HEK293 (cell line): ENCODE measurements around the gene R3HDML.

Experiments used
- BCL11A ChIP-seq: fragments of 450-650 bp; formaldehyde crosslinking; IDR thresholded peaks from 2 replicates; pipeline ENCODE4 v1.5.1; 2016; ENCODE audit warnings: low read depth, missing biosample characterization, missing genetic modification characterization
- IKZF3 ChIP-seq: fragments of 450-650 bp; IDR thresholded peaks from 2 replicates; pipeline ENCODE4 v1.5.0; 2018; ENCODE audit warnings: missing biosample characterization, mild to moderate bottlenecking, missing genetic modification characterization, moderate library complexity
- KLF16 ChIP-seq: fragments of 450-650 bp; formaldehyde crosslinking; IDR thresholded peaks from 2 replicates; pipeline ENCODE4 v1.5.1; 2017; ENCODE audit warnings: missing biosample characterization, missing genetic modification characterization
- KLF7 ChIP-seq: fragments of 450-650 bp; formaldehyde crosslinking; IDR thresholded peaks from 2 replicates; pipeline ENCODE4 v1.5.1; 2016; ENCODE audit warnings: missing biosample characterization, missing genetic modification characterization, borderline replicate concordance
- MZF1 ChIP-seq: fragments of 450-650 bp; formaldehyde crosslinking; IDR thresholded peaks from 2 replicates; pipeline ENCODE4 v1.5.1; 2017; ENCODE audit warnings: missing biosample characterization, missing genetic modification characterization, borderline replicate concordance
- PRDM4 ChIP-seq: fragments of 450-650 bp; formaldehyde crosslinking; IDR thresholded peaks from 2 replicates; pipeline ENCODE4 v1.5.1; 2017; ENCODE audit warnings: missing biosample characterization, missing genetic modification characterization
- REPIN1 ChIP-seq: fragments of 450-650 bp; formaldehyde crosslinking; IDR thresholded peaks from 2 replicates; pipeline ENCODE4 v1.5.1; 2017; ENCODE audit warnings: missing biosample characterization, missing genetic modification characterization, low read depth
- WT1 ChIP-seq: fragments of 450-650 bp; formaldehyde crosslinking; IDR thresholded peaks from 2 replicates; pipeline ENCODE4 v1.5.1; 2016; ENCODE audit warnings: missing biosample characterization, missing genetic modification characterization
- ZBTB17 ChIP-seq: fragments of 450-650 bp; formaldehyde crosslinking; IDR thresholded peaks from 2 replicates; pipeline ENCODE4 v1.5.1; 2016; ENCODE audit warnings: missing biosample characterization, missing genetic modification characterization
- ZBTB26 ChIP-seq: fragments of 450-650 bp; formaldehyde crosslinking; optimal IDR thresholded peaks from 2 replicates; pipeline ENCODE3; 2016; ENCODE audit warnings: missing biosample characterization, mild to moderate bottlenecking, missing genetic modification characterization
- ZBTB8A ChIP-seq: fragments of 450-650 bp; formaldehyde crosslinking; IDR thresholded peaks from 2 replicates; pipeline ENCODE4 v1.5.1; 2016; ENCODE audit warnings: missing biosample characterization, missing genetic modification characterization
- ZNF146 ChIP-seq: fragments of 450-650 bp; formaldehyde crosslinking; IDR thresholded peaks from 2 replicates; pipeline ENCODE4 v1.5.1; 2016; ENCODE audit warnings: missing biosample characterization, missing genetic modification characterization
- ZNF16 ChIP-seq: fragments of 450-650 bp; formaldehyde crosslinking; IDR thresholded peaks from 2 replicates; pipeline ENCODE4 v1.5.1; 2016; ENCODE audit warnings: low read depth, missing biosample characterization, missing genetic modification characterization
- ZNF169 ChIP-seq: fragments of 450-650 bp; formaldehyde crosslinking; IDR thresholded peaks from 2 replicates; pipeline ENCODE4 v1.5.1; 2016; ENCODE audit warnings: missing biosample characterization, missing genetic modification characterization
- ZNF214 ChIP-seq: fragments of 450-650 bp; formaldehyde crosslinking; IDR thresholded peaks from 2 replicates; pipeline ENCODE4 v1.5.1; 2017; ENCODE audit warnings: missing biosample characterization, mild to moderate bottlenecking, missing genetic modification characterization, borderline replicate concordance
- ZNF26 ChIP-seq: fragments of 450-650 bp; formaldehyde crosslinking; IDR thresholded peaks from 2 replicates; pipeline ENCODE4 v1.5.1; 2016; ENCODE audit warnings: missing biosample characterization, missing genetic modification characterization
- ZNF341 ChIP-seq: fragments of 450-650 bp; formaldehyde crosslinking; IDR thresholded peaks from 2 replicates; pipeline ENCODE4; 2016; ENCODE audit warnings: low read depth, missing biosample characterization, missing genetic modification characterization
- ZNF391 ChIP-seq: fragments of 450-650 bp; formaldehyde crosslinking; IDR thresholded peaks from 2 replicates; pipeline ENCODE4 v1.5.1; 2016; ENCODE audit warnings: low read depth, missing biosample characterization, missing genetic modification characterization, borderline replicate concordance
- ZNF394 ChIP-seq: fragments of 450-650 bp; formaldehyde crosslinking; IDR thresholded peaks from 2 replicates; pipeline ENCODE4 v1.5.1; 2016; ENCODE audit warnings: missing biosample characterization, missing genetic modification characterization, mild to moderate bottlenecking, moderate library complexity, borderline replicate concordance
- ZNF398 ChIP-seq: fragments of 450-650 bp; formaldehyde crosslinking; IDR thresholded peaks from 2 replicates; pipeline ENCODE4 v1.5.1; 2017; ENCODE audit warnings: missing biosample characterization, missing genetic modification characterization
- ZNF514 ChIP-seq: fragments of 450-650 bp; formaldehyde crosslinking; IDR thresholded peaks from 2 replicates; pipeline ENCODE4 v1.5.1; 2016; ENCODE audit warnings: missing biosample characterization, missing genetic modification characterization
- ZNF555 ChIP-seq: fragments of 450-650 bp; formaldehyde crosslinking; conservative IDR thresholded peaks from 2 replicates; pipeline ENCODE4 v1.5.1; 2017; ENCODE audit warnings: missing biosample characterization, mild to moderate bottlenecking, missing genetic modification characterization, inconsistent platforms
- ZNF558 ChIP-seq: fragments of 450-650 bp; formaldehyde crosslinking; IDR thresholded peaks from 2 replicates; pipeline ENCODE4 v1.5.1; 2016; ENCODE audit warnings: missing biosample characterization, missing genetic modification characterization
- ZNF621 ChIP-seq: fragments of 450-650 bp; formaldehyde crosslinking; IDR thresholded peaks from 2 replicates; pipeline ENCODE4 v1.5.1; 2017; ENCODE audit warnings: missing biosample characterization, missing genetic modification characterization
- ZNF654 ChIP-seq: fragments of 450-650 bp; formaldehyde crosslinking; IDR thresholded peaks from 2 replicates; pipeline ENCODE4 v1.5.1; 2016; ENCODE audit warnings: low read depth, missing biosample characterization, missing genetic modification characterization
- ZNF664 ChIP-seq: fragments of 450-650 bp; formaldehyde crosslinking; IDR thresholded peaks from 2 replicates; pipeline ENCODE4 v1.5.1; 2016; ENCODE audit warnings: missing biosample characterization, missing genetic modification characterization
- ZNF701 ChIP-seq: fragments of 450-650 bp; formaldehyde crosslinking; IDR thresholded peaks from 2 replicates; pipeline ENCODE4 v1.5.1; 2016; ENCODE audit warnings: missing biosample characterization, missing genetic modification characterization
- ZNF704 ChIP-seq: fragments of 450-650 bp; formaldehyde crosslinking; IDR thresholded peaks from 2 replicates; pipeline ENCODE4 v1.5.1; 2016; ENCODE audit warnings: missing biosample characterization, missing genetic modification characterization
- ZNF76 ChIP-seq: fragments of 450-650 bp; formaldehyde crosslinking; IDR thresholded peaks from 2 replicates; pipeline ENCODE4; 2016; ENCODE audit warnings: low read depth, missing biosample characterization, missing genetic modification characterization, borderline replicate concordance
- ZSCAN4 ChIP-seq: fragments of 450-650 bp; formaldehyde crosslinking; IDR thresholded peaks from 2 replicates; pipeline ENCODE4 v1.5.1; 2017; ENCODE audit warnings: missing biosample characterization, missing genetic modification characterization

Gene R3HDML

GRCh38 chr20:44384423-44385027, 47.7 kb downstream of the R3HDML start (continued):
- TF ChIP-seq ZNF514 (tag by site-specific recombination) (no peak), ZNF558 (tag by site-specific recombination) (no peak), ZNF398 (tag by site-specific recombination) (no peak), ZNF146 (tag by site-specific recombination) (no peak), ZNF16 (tag by site-specific recombination) (no peak), ZBTB8A (tag by site-specific recombination) (no peak), ZNF214 (tag by site-specific recombination) (no peak), WT1 (tag by site-specific recombination) (no peak), ZNF76 (tag by site-specific recombination) (no peak), IKZF3 (tag by site-specific recombination) (no peak), ZSCAN4 (tag by site-specific recombination) (no peak), MZF1 (tag by site-specific recombination) (no peak), ZNF664 (tag by site-specific recombination) (peak; percentile 89; the same call in 1 of the 2 replicates), ZNF391 (0 out of 2 replicates have a peak, but pooled peaks have one; percentile 26), ZBTB26 (tag by site-specific recombination) (no peak), ZNF26 (no peak), KLF16 (tag by site-specific recombination) (no peak), ZNF394 (tag by site-specific recombination) (0 out of 2 replicates have a peak, but pooled peaks have one; percentile 11), BCL11A (tag by site-specific recombination) (no peak), PRDM4 (tag by site-specific recombination) (no peak), ZNF704 (tag by site-specific recombination) (no peak), ZNF555 (tag by site-specific recombination) (no peak), ZNF654 (tag by site-specific recombination) (peak; percentile 48), ZBTB17 (tag by site-specific recombination) (peak; percentile 35; the same call in 1 of the 2 replicates), ZNF701 (tag by site-specific recombination) (no peak), KLF7 (tag by site-specific recombination) (no peak), ZNF621 (tag by site-specific recombination) (no peak), ZNF169 (tag by site-specific recombination) (no peak), REPIN1 (no peak), ZNF341 (tag by site-specific recombination) (no peak)
